Measurements from ENCODE around the gene KHDC4. TPM values are rescaled to one million over a fixed set of nuclear protein-coding genes. Genes with fewer than 3 reads are reported as not detected.
A peak's percentile ranks its signal among the peaks of the same experiment; 100 is the strongest.
"Not testable (repeated sequence)": the region's sequence is repeated elsewhere in the genome, so short reads cannot be mapped to it uniquely, and the experiment has no call there.

The KHDC4 gene
- total RNA-seq, 6 experiments from 2014 or later, result 22.6 to 26.1 (median 23.5) TPM

DNA sequence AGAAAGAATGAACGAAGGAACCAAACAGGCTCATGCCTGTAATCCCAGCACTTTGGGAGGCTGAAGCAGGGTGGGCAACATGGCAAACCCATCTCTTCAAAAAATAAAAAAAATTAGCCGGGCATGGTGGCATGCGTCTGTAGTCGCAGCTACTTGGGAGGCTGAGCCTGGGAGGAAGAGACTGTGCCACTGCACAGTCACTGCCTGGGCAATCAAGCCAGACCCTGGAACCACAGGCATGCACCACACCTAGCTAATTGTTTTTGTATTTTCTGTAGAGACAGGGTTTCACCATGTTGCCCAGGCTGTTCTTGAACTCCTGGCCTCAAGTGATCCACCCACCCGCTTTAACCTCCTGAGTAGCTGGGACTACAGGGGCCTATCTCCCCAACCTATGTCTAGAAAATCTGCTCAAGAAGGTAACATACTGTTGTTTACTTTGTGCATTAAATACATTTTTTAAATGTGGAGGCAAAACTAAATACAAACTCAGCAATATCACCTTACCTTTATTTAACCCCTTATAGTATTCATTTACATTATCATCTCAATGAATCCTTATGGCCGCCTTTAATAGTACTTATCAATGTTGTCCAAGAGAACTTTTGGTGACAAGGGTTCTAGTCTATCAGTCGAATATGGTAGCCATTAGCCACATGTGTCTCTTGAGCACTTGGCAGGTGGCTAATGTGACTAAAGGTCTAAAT lies 2.7 kb downstream of the KHDC4 start:
- H3K4me3 Mint-ChIP-seq, result no peak overlapping the region; the same call in 1 of the 2 replicates
- H3K4me1 Mint-ChIP-seq (ENCODE audit: low read depth), result peaks cover 42% of the 10 kb centered on the region
- H3K27me3 Mint-ChIP-seq (ENCODE audit: insufficient read depth), result no peaks in the 10 kb centered on the region; the same call in 1 of the 2 replicates
- H3K9me3 Mint-ChIP-seq, result no peaks in the 10 kb centered on the region
- peaks cover 43% of the 10 kb centered on the region for H3K36me3 Mint-ChIP-seq (ENCODE audit: low read depth)
- H3K27ac Mint-ChIP-seq, result peak overlapping the region; percentile 75
- DNase-seq, result no peak
- TF ChIP-seq, protein P1, sequence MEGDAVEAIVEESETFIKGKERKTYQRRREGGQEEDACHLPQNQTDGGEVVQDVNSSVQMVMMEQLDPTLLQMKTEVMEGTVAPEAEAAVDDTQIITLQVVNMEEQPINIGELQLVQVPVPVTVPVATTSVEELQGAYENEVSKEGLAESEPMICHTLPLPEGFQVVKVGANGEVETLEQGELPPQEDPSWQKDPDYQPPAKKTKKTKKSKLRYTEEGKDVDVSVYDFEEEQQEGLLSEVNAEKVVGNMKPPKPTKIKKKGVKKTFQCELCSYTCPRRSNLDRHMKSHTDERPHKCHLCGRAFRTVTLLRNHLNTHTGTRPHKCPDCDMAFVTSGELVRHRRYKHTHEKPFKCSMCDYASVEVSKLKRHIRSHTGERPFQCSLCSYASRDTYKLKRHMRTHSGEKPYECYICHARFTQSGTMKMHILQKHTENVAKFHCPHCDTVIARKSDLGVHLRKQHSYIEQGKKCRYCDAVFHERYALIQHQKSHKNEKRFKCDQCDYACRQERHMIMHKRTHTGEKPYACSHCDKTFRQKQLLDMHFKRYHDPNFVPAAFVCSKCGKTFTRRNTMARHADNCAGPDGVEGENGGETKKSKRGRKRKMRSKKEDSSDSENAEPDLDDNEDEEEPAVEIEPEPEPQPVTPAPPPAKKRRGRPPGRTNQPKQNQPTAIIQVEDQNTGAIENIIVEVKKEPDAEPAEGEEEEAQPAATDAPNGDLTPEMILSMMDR (IDR thresholded peaks at IDR 0.05), result no peak

DNA sequence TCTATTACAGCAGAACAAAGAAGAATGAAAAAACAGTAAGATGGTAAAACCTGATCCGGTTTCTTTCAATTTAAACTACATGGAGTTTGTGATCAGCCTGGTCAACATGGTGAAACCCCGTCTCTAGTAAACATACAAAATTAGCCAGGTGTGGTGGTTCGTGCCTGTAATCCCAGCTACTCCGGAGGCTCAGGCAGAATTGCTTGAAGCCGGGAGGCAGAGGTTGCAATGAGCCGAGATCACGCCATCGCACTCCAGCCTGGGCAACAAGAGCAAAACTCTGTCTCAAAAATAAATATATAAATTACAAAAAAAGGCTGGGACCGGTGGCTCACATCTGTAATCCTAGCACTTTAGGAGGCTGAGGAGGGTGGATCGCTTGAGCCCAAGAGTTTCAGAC lies 3.5 kb downstream of the KHDC4 start:
- peak overlapping the region; percentile 64 for H3K27ac Mint-ChIP-seq
- not testable (repeated sequence) for H3K9me3 Mint-ChIP-seq; H3K27me3 Mint-ChIP-seq (ENCODE audit: insufficient read depth); DNase-seq; H3K4me3 Mint-ChIP-seq
- H3K36me3 Mint-ChIP-seq (ENCODE audit: low read depth), result peaks cover 48% of the 10 kb centered on the region
- peaks cover 42% of the 10 kb centered on the region for H3K4me1 Mint-ChIP-seq (ENCODE audit: low read depth)

DNA sequence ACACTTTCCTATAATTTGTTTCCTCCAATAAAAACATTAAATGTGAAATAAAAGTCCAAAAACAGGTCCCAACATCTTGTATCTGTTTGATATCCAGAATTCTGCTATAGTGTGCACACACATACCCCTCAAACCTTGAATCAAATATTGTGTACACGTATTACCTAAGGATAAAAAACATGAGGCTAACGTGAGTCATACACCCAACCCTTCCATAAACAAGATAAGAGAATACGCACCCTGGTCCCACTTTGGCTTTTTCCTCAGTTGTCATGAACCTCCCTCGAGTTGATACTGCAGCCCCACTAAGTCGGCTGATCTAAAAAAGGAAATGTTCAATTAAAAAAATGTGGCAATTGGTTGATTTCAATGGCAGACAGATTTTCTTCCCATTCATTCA lies 5.2 kb downstream of the KHDC4 start:
- H3K27ac Mint-ChIP-seq, result peak overlapping the region; percentile 46; the same call in 1 of the 2 replicates
- DNase-seq, result no peak
- TF ChIP-seq, protein P1 (IDR thresholded peaks at IDR 0.05), result no peak

DNA sequence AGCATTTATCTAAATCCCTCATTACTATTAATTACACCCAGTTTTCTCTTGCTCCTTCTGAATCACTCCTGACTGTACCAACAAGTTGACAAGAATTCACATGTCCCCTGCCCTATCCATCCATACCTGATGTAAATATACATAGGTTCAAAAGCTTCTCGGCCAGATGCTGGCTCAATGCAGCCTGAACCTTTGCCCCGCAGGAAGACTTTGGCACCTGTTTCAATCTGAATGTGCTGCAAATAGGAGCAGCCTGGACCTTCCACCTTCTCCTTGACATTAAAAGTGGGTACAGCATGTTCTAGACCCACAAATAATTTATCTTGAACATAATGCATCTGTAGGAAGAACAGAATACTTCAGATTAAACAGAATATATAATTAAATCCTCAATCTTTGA lies 8.7 kb downstream of the KHDC4 start:
- H3K4me1 Mint-ChIP-seq (ENCODE audit: low read depth), result peaks cover 15% of the 10 kb centered on the region
- H3K9me3 Mint-ChIP-seq, result no peaks in the 10 kb centered on the region
- DNase-seq, result no peak
- H3K27ac Mint-ChIP-seq, result no peak overlapping the region
- H3K36me3 Mint-ChIP-seq (ENCODE audit: low read depth), result peaks cover 54% of the 10 kb centered on the region
- no peaks in the 10 kb centered on the region; the same call in 1 of the 2 replicates for H3K27me3 Mint-ChIP-seq (ENCODE audit: insufficient read depth)
- TF ChIP-seq, protein P1 (IDR thresholded peaks at IDR 0.05), result no peak
- no peak overlapping the region for H3K4me3 Mint-ChIP-seq

More for the DNA sequence above, 5.2 kb downstream of the KHDC4 start:
- H3K4me3 Mint-ChIP-seq, result no peak overlapping the region
- H3K9me3 Mint-ChIP-seq, result no peaks in the 10 kb centered on the region
- H3K36me3 Mint-ChIP-seq (ENCODE audit: low read depth), result peaks cover 54% of the 10 kb centered on the region
- H3K27me3 Mint-ChIP-seq (ENCODE audit: insufficient read depth), result no peaks in the 10 kb centered on the region; the same call in 1 of the 2 replicates
- peaks cover 42% of the 10 kb centered on the region for H3K4me1 Mint-ChIP-seq (ENCODE audit: low read depth)

DNA sequence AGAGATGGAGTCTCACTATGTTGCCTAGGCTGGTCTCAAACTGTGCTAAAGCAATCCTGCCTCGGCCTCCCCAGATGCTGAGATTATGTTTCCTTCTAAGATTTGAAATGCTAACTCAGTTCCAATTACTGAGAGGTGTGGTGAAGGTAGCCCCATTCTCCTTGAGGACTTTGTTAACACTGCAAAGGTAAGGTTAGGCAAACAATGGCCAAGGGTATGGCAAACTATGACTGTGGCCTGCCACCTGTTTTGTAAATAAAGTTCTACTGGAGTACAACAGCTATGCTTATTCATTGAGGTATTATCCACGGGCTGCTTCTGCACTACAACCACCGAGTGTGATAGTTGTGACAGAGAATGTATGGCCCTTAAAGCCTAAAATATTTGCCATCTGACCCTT lies 13.5 kb downstream of the KHDC4 start:
- no peaks in the 10 kb centered on the region for H3K9me3 Mint-ChIP-seq
- H3K36me3 Mint-ChIP-seq (ENCODE audit: low read depth), result peaks cover 53% of the 10 kb centered on the region
- H3K4me1 Mint-ChIP-seq (ENCODE audit: low read depth), result no peaks in the 10 kb centered on the region; the same call in 1 of the 2 replicates
- DNase-seq, result no peak
- H3K4me3 Mint-ChIP-seq, result no peak overlapping the region
- TF ChIP-seq, protein P1 (IDR thresholded peaks at IDR 0.05), result no peak
- H3K27ac Mint-ChIP-seq, result peak overlapping the region; percentile 24; the same call in 1 of the 2 replicates
- no peaks in the 10 kb centered on the region for H3K27me3 Mint-ChIP-seq (ENCODE audit: insufficient read depth)

DNA sequence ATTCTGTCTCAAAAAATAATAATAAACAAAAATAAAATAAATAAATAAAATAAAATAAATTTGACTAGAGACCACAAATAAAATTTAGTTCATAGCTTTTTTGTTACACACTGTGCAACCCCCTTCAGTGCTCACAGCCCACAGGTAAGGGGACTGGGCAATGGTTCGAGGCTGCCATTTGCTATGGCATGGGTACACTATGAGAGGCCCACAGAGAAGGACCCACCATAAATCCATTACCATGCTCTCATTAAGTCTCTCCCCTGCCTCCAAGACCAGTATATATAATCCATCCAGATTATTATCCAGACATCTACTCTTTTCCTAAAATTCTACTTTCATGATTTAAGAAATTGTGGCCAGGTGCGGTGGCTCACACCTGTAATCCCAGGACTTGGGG lies 14.4 kb downstream of the KHDC4 start:
- Mint-ChIP-seq H3K4me3 (no peak overlapping the region), H3K27ac (no peak overlapping the region), H3K27me3 (ENCODE audit: insufficient read depth) (no peaks in the 10 kb centered on the region), H3K36me3 (ENCODE audit: low read depth) (peaks cover 53% of the 10 kb centered on the region), H3K9me3 (no peaks in the 10 kb centered on the region), H3K4me1 (ENCODE audit: low read depth) (peaks cover 4% of the 10 kb centered on the region)
- no peak for DNase-seq
- TF ChIP-seq, protein P1 (IDR thresholded peaks at IDR 0.05), result no peak
